Stimulated activated CD4-positive, alpha-beta T cell treated with anti-CD3 and anti-CD28 coated beads, Interleukin-1b, Interleukin-23, amount 100 ng/mL, for 1 hour (primary cell): ENCODE data around the gene AGAP3.

Experiments used
- DNase-seq, 2 donors: peaks; one replicate each; pipeline ENCODE4 v3.0.0-alpha.2; 2020; ENCODE audit warnings: low read depth in 2 of 2

The AGAP3 gene

DNA sequence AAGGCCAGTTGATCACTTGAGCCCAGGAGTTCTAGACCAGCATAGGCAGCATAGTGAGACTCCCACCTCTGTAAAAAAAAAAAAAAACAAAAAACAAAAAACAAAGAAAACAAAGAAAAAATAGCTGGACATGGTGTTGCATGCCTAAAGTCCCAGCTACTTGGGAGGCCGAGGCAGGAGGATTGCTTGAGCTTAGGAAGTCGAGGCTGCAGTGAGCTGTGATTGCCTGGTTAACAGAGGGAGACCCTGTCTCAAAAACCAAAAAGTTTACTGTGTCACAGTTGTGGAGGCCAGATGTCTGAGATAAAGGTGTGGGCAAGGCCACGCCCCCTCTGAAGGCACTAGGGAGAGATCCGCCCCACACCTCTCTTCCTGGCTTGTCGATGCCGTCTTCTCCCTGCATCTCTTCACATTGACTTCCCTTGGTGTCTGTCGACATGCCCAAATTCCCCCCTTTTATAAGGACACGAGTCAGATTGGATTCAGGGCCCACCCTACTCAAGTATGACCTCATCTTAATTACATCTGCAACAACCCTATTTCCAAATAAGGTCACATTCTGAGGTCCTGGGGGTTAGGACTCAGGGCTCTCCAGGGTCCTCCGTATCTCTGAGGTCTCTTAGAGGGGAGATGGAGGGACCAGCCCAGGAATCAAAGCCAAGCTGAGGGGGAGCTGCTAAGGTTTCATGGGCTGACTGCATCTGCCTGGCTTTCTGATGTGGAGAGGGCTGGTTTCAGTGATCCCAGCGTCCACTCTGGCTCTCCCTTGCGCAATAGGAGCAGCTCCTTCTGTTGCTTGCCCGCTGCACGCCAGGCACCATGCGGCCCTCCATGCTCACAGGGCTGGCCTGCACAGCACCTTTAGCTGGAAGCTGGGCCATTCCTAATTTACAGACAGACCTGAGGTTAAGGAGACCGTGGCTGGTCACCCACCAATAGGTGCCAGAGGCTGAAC is 23.1 kb downstream of the AGAP3 start:
- DNase-seq, result no peak

DNA sequence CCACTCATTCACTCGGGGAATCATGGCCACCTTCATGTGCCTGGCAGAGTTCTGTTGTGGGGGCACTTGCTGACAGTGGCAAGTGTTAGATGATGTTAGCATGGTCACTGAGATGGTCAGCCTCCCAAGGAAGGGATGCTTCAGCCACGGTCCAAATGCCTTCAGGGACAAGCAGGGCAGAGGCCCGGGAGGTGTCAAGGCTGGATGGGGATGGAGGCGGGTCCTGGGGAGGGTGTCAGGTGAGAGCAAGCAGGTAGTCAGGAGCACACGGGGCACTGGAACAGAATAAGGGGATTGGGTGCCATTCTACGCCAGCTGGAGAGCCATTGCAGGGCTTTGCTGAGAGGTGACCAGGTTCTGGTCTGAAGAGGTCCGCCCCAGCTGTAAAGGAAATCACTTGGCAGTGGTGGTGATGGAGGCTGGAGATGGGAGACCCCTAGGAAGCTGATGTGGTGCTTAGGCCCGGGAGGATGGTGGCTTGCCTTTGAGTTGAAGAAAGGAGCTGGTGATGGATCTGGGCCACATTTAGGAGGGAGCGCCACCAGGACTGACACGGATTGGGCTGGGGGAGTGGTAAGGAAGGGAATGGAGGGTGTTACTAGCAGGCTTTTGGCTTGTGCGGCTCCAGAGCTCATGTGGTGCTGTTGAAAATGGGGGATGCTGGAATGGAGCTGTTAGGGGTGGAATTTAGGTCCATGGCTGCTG is 24.1 kb downstream of the AGAP3 start:
- no peak for DNase-seq

DNA sequence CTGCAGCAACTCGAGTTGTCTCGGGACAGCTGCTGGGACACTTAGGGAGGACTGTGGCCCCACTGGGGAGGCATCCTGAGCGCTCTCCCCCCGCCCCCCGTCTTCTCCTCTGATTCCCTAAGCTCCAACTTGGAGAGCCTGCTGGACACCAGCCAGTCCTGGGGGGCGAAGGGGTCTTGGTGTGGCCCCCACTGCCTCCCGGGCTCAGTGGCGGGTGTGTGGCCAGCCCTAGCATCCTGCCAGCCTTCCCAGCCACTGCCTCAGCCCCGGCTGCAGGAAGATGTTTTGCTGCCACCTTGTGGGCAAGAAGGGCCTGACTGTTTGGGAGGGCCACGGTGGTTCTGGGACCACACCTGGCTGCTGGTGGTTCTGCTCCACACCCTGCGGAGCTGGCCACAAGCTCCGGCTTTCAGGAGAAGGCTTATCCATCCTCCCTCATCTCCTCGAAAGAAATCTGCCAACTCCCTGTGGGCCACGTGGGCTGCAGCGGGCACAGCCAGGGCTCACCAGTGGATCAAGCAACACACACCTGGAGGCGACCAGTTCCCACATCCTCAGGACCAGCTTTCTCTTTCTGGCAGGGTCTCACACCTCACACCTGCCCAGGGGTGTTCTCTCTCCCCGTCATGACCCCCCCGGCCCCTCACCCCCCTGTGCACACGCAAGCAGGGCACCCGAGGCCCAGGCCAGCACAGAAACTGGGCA is 24.8 kb downstream of the AGAP3 start:
- peak; percentile 45 to 64 for DNase-seq

DNA sequence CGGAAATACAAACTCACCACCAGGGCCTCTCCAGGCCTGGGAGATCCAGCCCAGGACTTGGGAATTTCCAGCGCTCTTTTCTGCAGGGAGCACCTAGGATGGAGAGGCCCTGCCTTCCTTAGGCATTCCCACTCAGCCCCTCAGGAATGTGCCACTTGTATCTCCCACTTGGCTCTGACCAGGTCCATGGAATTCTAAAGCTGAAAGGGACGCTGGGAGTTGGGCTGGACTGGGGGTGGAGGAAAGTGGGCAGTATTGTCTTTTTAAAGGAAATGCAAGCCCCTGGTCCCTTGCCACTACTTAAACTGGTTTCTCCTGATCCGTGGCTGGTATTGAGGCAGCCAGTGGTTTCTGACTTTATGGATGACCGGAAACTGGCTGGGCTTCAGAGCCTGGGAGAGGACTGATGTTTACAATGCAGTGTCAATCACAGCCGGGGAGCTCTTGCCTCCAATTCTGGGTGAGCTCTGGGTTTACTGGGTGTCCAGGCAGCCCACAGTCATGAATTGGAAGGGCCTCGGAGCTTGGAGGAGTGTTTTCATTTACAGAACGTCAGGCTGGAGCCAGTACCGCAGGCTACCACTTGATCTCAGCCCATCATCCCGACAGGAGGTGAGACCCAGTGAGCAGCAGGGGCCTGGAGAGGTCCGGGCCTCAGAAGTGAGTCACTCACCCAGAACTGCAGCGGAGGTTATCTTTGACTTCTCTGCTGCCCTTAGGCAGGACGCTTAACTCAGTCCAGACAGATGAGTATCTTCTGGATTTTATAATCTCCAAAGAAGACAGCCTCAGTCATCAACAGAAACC is 27.3 kb downstream of the AGAP3 start:
- no peak for DNase-seq

DNA sequence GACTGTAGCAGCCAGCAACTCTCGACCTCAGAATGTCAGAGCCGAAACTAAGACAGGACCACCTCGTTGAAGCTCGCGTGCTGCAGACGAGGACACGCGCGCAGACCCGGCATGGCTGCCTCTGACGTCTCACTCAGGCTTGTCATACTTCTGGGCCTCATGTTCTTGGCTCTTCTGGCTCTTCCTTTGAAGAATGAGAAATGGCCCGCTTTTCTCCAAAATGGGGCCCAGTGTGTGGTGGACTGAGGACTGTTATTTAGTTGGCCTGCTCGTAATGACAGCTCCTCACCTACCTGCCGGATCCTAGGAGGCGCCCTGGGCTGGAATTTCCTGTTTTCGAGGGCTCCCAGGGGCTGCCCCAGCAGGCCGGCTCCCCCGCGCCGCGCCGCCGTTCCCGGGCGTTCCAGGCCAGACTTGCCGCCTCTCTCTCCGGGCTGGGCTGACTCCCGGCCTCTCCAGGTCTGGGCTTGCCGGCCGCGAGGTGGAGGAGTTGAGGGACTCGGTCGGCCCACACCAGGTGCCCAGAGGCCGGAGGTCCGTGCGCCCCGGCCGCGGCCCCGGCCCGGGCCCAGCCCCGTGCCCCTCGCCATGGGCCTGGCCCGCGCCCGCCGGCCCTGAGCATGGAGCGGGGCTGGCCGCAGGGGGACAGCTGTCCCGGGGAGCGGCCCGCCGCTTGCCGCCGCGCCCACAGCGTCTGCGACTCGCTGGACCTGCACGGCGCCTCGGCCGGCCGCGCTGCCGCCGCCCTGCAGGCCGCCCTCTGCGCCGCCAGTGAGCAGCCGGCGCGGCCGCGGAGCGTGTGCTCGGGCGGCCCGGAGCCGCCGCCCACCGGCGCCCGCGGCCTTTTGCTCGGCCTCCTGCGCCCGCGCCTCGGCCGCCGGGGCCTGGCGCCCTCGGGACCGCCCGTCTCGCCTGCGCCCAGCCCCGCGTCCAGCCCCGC is 28.1 kb downstream of the AGAP3 start:
- no peak for DNase-seq

DNA sequence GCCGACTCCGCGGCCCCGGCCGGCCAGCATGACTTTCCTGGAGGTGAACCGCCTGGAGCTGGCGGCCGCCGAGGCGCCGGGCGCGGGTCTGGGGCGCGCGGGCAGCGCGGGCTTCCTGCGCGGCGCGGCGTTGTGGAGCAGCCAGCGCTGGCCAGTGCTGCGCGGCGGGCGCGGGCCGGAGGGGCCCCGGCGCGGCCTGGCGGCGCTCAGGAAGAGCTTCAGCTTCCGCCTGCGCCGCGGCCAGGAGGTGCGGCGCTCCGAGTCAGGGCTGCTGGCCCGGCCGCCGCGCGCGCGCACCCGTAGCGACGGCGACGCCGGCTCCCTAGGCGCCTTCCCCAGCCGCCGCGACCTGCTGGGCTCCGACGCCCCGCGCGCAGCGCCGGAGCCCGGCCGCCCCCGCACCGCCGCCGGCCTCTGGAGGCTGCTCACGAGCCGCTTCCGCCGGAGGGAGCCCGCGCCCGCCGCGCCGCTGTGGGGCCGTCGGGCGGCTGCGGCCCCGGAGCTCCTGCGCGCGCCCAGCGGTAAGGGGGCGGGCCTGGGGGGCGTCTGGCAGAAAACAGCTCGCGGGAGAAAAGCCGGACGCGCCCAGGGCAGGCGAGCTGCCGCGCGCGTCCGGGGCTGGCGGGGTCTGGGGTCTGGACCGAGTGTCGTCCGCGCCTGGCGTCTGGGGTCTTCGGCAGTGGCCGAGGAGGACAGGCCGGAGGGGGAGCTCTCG is 29.0 kb downstream of the AGAP3 start:
- peak in 1 of 2 donors; percentile 22 for DNase-seq

DNA sequence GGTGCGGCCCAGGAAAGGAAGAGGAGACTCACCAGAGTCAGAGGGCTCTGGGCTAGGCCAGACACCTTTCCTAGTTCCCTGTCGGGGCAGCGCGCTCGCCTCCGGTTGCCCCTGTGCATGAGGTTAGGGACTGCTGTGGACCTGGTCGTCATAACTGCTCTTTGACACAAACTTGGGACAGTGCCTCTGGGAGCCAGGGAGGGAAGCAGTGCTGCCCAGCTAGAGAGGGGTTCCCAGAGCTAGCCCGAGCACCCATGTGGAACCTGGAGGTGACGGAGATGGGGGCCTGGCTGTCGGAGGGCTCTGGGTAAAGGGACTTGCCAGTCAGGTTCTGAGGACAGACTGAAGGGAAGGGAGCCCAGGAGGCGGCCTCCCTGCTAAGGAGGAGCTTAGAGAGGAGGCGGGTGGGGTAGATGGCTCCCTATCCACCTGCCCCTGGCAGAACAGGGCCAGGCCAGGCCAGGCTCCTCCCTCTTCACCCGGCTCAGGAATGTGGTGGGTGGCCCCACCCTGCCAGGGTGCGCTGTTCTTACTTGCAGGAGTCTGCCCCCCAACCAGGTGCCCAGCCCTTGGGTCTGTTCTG is 29.7 kb downstream of the AGAP3 start:
- DNase-seq, result no peak

DNA sequence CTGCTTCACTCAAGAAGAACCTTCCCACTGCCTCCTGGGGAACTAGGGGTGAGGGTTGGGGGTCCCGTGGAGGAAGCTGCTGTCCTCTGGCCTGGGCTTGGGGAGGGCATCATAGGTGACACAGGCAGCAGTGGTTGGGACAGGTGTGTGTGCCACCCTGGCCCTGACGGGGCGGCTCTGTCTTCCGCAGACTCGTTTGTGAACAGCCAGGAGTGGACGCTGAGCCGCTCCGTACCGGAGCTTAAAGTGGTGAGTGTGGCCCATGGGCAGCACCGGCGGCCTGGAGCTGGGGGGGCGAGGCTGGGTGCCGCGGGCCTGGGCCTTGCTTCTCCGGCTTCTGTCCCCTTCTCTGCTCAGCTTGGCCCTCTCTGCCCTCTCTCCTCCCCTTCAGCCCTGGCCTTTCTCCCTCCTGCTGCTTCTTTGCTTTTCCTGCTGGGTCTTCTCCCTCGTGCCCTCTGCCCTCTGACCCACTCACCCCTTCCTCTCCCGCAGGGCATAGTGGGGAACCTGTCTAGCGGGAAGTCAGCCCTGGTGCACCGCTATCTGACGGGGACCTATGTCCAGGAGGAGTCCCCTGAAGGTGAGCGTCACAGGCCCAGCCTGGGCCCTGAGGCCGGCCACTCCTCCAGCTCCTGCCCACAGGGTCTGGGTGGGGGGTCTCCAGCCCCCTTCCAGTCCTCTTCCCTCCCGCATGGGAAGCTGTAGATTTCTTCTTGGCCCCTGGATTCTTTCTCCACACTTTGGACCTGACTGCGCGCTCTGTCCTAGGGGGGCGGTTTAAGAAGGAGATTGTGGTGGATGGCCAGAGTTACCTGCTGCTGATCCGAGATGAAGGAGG is 30.5 kb downstream of the AGAP3 start:
- DNase-seq, result no peak

DNA sequence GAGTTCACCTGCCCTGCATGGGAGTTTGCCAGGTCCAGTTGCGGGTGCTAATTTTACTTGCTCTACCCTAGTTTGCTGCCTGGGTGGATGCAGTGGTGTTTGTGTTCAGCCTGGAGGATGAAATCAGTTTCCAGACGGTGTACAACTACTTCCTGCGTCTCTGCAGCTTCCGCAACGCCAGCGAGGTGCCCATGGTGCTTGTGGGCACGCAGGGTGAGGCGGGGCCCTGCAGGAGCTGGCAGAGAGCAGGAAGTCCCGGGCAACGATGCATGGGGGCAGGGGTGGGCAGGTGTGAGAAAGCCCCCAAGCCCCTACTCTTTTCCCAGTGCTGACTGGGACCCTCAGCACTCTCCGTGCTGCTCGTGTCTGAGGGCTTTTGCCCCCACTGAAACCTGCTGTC is 31.3 kb downstream of the AGAP3 start:
- DNase-seq, result peak in 1 of 2 donors; percentile 17

DNA sequence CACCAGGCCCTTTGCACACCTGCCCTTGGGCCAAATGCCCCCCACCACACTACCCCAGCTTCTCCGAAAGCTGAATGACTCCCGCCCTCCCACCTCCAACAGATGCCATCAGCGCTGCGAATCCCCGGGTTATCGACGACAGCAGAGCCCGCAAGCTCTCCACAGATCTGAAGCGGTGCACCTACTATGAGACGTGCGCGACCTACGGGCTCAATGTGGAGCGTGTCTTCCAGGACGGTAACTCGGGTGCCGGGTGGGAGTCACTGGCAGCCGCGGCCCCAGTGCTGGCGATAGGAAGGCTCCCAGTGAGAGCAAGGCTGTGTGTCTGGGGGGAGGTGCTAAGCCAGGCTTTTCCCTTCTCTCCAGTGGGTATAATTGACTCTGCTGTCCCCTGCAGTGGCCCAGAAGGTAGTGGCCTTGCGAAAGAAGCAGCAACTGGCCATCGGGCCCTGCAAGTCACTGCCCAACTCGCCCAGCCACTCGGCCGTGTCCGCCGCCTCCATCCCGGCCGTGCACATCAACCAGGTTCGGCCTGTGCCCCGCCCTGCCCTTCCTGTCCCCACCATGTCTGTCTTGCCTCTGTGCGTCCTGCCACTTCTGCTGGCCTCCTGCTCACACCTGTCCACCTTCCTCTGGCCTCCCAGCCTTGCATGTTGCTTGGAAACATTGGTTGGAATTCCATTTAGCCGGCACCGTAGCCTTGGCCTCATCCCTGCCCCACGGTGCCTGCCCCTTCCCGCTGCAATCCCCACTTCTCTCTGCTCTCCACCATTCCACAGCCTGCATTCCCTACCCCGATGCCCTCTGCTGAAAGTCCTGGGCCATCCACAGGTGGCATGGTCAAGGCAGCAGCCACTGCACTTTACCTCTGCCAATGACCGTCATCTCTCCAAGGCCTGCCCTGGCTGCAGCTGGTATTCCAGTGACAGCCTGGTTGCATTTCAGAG is 32.1 kb downstream of the AGAP3 start:
- no peak for DNase-seq

DNA sequence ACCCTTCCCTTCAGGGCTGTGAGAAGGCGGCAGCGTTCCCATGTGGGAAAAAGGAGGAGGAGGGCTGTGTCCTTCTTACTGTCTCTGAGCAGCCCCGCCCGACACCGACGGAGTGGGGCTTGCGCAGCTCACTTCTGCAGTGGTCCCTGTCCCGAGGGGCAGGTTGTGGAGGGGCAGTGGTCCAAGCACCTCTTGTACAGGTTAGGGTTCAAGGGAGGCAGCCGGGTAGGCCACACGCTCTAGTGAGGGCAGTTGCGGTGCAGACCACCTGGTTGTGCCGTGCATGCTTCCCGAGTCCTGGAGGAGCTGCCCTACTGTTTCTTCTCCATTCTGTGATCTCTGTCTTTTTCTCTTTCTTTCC is 32.8 kb downstream of the AGAP3 start:
- no peak for DNase-seq

DNA sequence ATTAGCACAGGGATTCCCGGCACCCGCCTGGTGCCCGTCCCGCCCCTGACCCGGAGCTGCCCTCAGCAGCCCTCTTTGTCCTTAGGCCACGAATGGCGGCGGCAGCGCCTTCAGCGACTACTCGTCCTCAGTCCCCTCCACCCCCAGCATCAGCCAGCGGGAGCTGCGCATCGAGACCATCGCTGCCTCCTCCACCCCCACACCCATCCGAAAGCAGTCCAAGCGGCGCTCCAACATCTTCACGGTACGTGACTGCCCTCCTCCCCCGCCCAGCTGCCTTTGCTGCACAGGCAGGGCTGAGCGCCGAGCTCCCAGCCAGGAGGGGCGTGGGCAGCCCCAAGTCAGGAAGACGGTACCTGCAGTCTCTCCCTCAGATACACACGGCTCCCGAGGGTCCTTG is 33.6 kb downstream of the AGAP3 start:
- no peak for DNase-seq

DNA sequence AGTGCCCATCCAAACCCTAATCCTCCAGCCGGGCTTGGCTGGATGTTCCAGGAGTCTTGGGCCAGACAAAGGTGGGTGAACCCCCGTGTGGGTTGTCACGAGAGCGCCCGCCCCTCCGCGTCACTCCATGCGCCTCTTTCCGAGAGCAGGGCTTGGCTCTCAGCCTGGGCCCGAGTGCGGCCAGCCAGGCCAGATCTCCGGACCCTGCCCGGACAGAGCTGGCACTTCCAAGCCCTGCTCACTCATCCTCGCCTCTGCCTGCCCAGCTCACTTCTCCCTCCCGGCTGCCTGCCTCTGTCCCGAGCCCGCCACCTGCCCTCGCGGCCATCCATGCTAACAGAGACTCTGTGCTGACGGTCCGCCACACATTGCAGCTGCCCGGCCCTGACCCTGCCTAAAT is 34.6 kb downstream of the AGAP3 start:
- DNase-seq, result no peak

DNA sequence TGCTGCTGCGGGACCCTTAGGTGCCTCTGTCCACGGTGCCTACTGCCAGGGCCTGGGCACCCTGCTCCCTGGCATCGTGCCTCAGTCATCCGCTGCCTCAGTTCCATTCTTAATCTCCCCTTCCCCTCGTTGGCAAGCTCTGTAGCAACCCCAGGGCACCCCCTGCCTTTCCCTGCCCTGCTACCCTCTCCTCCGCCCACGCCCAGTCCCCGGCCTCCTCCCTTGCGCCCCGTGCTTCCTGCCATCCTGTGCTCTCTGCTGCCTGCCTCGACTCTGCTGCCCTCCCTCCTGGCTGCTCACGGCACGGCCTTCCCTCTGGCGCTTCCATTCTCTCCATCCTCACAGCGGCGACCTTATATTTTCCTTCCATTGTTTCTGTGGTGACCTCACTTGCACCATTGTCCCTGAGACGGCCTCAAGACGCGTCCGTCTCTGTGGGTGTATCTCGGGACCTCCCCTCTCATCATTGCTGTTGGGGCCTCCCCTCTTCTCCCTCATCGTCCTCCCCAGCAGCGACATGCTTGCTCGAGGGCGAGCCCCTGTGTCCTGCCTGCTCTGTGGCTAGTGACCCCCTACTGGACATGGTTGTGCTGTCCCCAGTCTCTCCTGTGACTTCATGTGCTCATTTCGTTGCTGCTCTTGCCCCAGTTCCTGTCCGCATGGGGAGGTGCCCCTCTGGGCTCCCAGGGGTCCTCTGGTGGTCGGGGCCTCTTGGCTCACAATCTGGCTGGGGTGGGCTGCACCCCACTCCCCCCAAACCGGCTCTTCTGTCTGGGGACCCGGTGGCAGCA is 35.3 kb downstream of the AGAP3 start:
- no peak for DNase-seq

DNA sequence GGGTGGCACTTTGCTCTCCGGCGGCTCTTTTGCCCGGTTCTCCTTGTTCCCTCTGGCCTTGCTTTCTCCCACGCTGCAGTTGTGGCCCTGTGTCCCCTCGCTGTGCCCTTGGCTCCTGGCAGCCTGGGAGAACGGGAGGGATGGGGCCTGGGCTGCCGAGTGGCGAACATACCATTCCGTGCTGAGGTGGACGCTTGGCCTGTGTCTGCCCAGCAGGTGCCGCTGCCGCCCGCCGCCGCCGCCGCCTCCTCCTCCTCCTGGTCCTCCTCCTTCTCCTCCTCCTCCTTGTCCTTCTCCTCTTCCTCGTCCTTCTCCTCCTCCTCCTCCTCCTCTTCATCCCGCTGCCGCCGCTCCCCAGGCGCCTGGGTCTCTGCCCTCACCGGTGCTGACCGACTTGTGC is 36.0 kb downstream of the AGAP3 start:
- DNase-seq, result no peak

DNA sequence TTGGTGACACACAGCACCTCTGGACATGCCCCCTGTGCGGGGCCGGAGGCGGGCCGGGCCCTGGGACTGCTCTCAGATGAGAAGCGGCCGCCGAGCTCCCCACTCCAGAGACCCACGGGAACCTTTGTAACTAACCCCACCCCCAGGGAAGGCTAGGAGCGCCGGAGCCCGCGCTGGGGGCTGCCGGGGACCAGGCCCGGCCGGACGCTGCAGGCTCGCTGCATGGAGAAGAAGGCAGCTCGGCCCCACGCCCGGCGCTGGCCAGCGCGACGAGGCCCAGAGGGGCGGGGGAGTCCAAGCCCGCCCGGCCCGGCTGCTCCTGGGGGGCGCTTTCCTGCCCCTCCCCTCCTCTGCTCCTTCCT is 36.5 kb downstream of the AGAP3 start:
- no peak for DNase-seq
